Activated CD4-positive, alpha-beta memory T cell treated with anti-CD3 and anti-CD28 coated beads for 36 hours (primary cell): ENCODE data around the gene MROH2A. TPM values are rescaled to one million over a fixed set of nuclear protein-coding genes. Genes with fewer than 3 reads are reported as not detected.

ENCODE experiments used
- CTCF ChIA-PET: fragments of 350-600 bp; sonication (Branson Sonifier 250); formaldehyde crosslinking; loops from one replicate; lab custom pipeline; 2021; ENCODE audit warnings: antibody characterized with exemption, inconsistent platforms; lab: Charles Lee
- POLR2A ChIA-PET: fragments of 350-600 bp; sonication (Branson Sonifier 250); formaldehyde crosslinking; loops from one replicate; lab custom pipeline; 2021; ENCODE audit warnings: antibody characterized with exemption; lab: Charles Lee
- DNase-seq: peaks from one replicate; pipeline ENCODE4 v3.0.0-alpha.2; 2020
- H3K27ac Mint-ChIP-seq: one replicate; pipeline ENCODE4 v1.8.0; 2021; ENCODE audit warnings: mixed read lengths
- H3K27me3 Mint-ChIP-seq: one replicate; pipeline ENCODE4 v1.8.0; 2021; ENCODE audit warnings: mixed read lengths
- H3K36me3 Mint-ChIP-seq: one replicate; pipeline ENCODE4 v1.8.0; 2021; ENCODE audit warnings: mixed read lengths
- H3K4me1 Mint-ChIP-seq: one replicate; pipeline ENCODE4 v1.8.0; 2021; ENCODE audit warnings: low read depth, mixed read lengths
- H3K4me3 Mint-ChIP-seq: one replicate; pipeline ENCODE4 v1.8.0; 2021; ENCODE audit warnings: mild to moderate bottlenecking, mixed read lengths
- H3K9me3 Mint-ChIP-seq: one replicate; pipeline ENCODE4 v1.8.0; 2021; ENCODE audit warnings: mixed read lengths
- intact Hi-C: fragments of 100-400 bp; cut with micrococcal nuclease; formaldehyde crosslinking; loops from one replicate; pipeline ENCODE4 v1.15.1; 2023
- total RNA-seq, 2 experiments: library from RNA; stranded (reverse); gene quantifications; one replicate each; pipeline ENCODE4 v1.2.3, GENCODE V29; 2021

MROH2A gene
- total RNA-seq, 2 experiments from 2014 or later: not detected

- Mint-ChIP-seq H3K36me3 (no peaks in the 10 kb centered on the region), H3K9me3 (no peaks in the 10 kb centered on the region), H3K27me3 (peaks cover 3% of the 10 kb centered on the region), H3K4me1 (no peaks in the 10 kb centered on the region), H3K4me3 (no peak overlapping the region), H3K27ac (no peak overlapping the region)
- POLR2A ChIA-PET: no interaction called here
- CTCF ChIA-PET: no interaction called here
- intact Hi-C loops: no loop called here
- peak; percentile 3 for DNase-seq
These were observed 40.8 kb downstream of the MROH2A start for GRCh38 chr2:233818639-233819621.

GRCh38 chr2:233819884-233820773 lies 42.0 kb downstream of the MROH2A start:
- POLR2A ChIA-PET: no interaction called here
- CTCF ChIA-PET: no interaction called here

GRCh38 chr2:233820774-233821105 lies 42.6 kb downstream of the MROH2A start:
- ChIA-PET CTCF (no interaction called here), POLR2A (no interaction called here)
- intact Hi-C loops: no loop called here
- Mint-ChIP-seq H3K9me3 (no peaks in the 10 kb centered on the region), H3K4me3 (no peak overlapping the region), H3K27ac (no peak overlapping the region), H3K27me3 (peaks cover 5% of the 10 kb centered on the region), H3K36me3 (no peaks in the 10 kb centered on the region), H3K4me1 (no peaks in the 10 kb centered on the region)
- DNase-seq: peak; percentile 0

More at GRCh38 chr2:233819884-233820773, 42.0 kb downstream of the MROH2A start:
- Mint-ChIP-seq H3K9me3 (no peaks in the 10 kb centered on the region), H3K36me3 (no peaks in the 10 kb centered on the region), H3K4me1 (no peaks in the 10 kb centered on the region), H3K4me3 (no peak overlapping the region), H3K27me3 (peaks cover 3% of the 10 kb centered on the region), H3K27ac (no peak overlapping the region)
- peak; percentile 6 for DNase-seq
- intact Hi-C loops: no loop called here

- intact Hi-C loops: no loop called here
- H3K4me1 Mint-ChIP-seq: no peaks in the 10 kb centered on the region
- H3K36me3 Mint-ChIP-seq: no peaks in the 10 kb centered on the region
- no peak overlapping the region for H3K27ac Mint-ChIP-seq
- H3K9me3 Mint-ChIP-seq: peaks cover 2% of the 10 kb centered on the region
- ChIA-PET CTCF (no interaction called here), POLR2A (no interaction called here)
- no peak for DNase-seq
- peaks cover 5% of the 10 kb centered on the region for H3K27me3 Mint-ChIP-seq
- no peak overlapping the region for H3K4me3 Mint-ChIP-seq
These were observed 43.1 kb downstream of the MROH2A start for GRCh38 chr2:233821196-233821595.

- no peak for DNase-seq
- intact Hi-C loops: no loop called here
- ChIA-PET POLR2A (no interaction called here), CTCF (no interaction called here)
- Mint-ChIP-seq H3K9me3 (peaks cover 3% of the 10 kb centered on the region), H3K27me3 (peaks cover 5% of the 10 kb centered on the region), H3K36me3 (no peaks in the 10 kb centered on the region), H3K4me3 (no peak overlapping the region), H3K27ac (no peak overlapping the region), H3K4me1 (no peaks in the 10 kb centered on the region)
These were observed 43.6 kb downstream of the MROH2A start for GRCh38 chr2:233821709-233822100.

GRCh38 chr2:233822101-233822771 lies 44.1 kb downstream of the MROH2A start:
- H3K27ac Mint-ChIP-seq: no peak overlapping the region
- POLR2A ChIA-PET: no interaction called here
- no peaks in the 10 kb centered on the region for H3K36me3 Mint-ChIP-seq
- intact Hi-C loops: no loop called here
- CTCF ChIA-PET: no interaction called here
- H3K4me1 Mint-ChIP-seq: no peaks in the 10 kb centered on the region
- H3K27me3 Mint-ChIP-seq: peaks cover 5% of the 10 kb centered on the region
- peaks cover 3% of the 10 kb centered on the region for H3K9me3 Mint-ChIP-seq
- H3K4me3 Mint-ChIP-seq: no peak overlapping the region
- peak; percentile 4 for DNase-seq

GRCh38 chr2:233822781-233823730 lies 44.9 kb downstream of the MROH2A start:
- POLR2A ChIA-PET: no interaction called here
- CTCF ChIA-PET: no interaction called here
- no peak overlapping the region for H3K27ac Mint-ChIP-seq
- H3K36me3 Mint-ChIP-seq: no peaks in the 10 kb centered on the region
- peak; percentile 5 for DNase-seq
- peaks cover 3% of the 10 kb centered on the region for H3K9me3 Mint-ChIP-seq
- peaks cover 3% of the 10 kb centered on the region for H3K27me3 Mint-ChIP-seq
- intact Hi-C loops: no loop called here
- H3K4me3 Mint-ChIP-seq: no peak overlapping the region
- no peaks in the 10 kb centered on the region for H3K4me1 Mint-ChIP-seq

- peaks cover 3% of the 10 kb centered on the region for H3K27me3 Mint-ChIP-seq
- intact Hi-C loops: no loop called here
- CTCF ChIA-PET: no interaction called here
- no peak overlapping the region for H3K4me3 Mint-ChIP-seq
- POLR2A ChIA-PET: no interaction called here
- H3K4me1 Mint-ChIP-seq: no peaks in the 10 kb centered on the region
- no peak overlapping the region for H3K27ac Mint-ChIP-seq
- H3K9me3 Mint-ChIP-seq: peaks cover 3% of the 10 kb centered on the region
- no peaks in the 10 kb centered on the region for H3K36me3 Mint-ChIP-seq
- DNase-seq: peak; percentile 5
These were observed 45.6 kb downstream of the MROH2A start for GRCh38 chr2:233823731-233824121.

GRCh38 chr2:233824373-233824772 lies 46.2 kb downstream of the MROH2A start:
- Mint-ChIP-seq H3K9me3 (peaks cover 3% of the 10 kb centered on the region), H3K36me3 (no peaks in the 10 kb centered on the region), H3K27ac (no peak overlapping the region), H3K4me1 (no peaks in the 10 kb centered on the region), H3K27me3 (peaks cover 3% of the 10 kb centered on the region), H3K4me3 (no peak overlapping the region)
- CTCF ChIA-PET: no interaction called here
- peak; percentile 5 for DNase-seq
- POLR2A ChIA-PET: no interaction called here
- intact Hi-C loops: no loop called here

- ChIA-PET POLR2A (no interaction called here), CTCF (no interaction called here)
- Mint-ChIP-seq H3K27ac (no peak overlapping the region), H3K27me3 (peaks cover 1% of the 10 kb centered on the region), H3K9me3 (peaks cover 3% of the 10 kb centered on the region), H3K4me1 (no peaks in the 10 kb centered on the region), H3K4me3 (no peak overlapping the region), H3K36me3 (no peaks in the 10 kb centered on the region)
- intact Hi-C loops: no loop called here
- peak; percentile 3 for DNase-seq
These were observed 50.5 kb downstream of the MROH2A start for GRCh38 chr2:233828546-233829192.
